GM12878 (cell line): ENCODE data around the gene C1orf210. TPM values are rescaled to one million over a fixed set of nuclear protein-coding genes. Genes with fewer than 3 reads are reported as not detected.

ENCODE experiments used
- ATAC-seq: fragments of 200-7000 bp; cut with Tn5 transposase; 3 replicates; pipeline ENCODE4 v1.9.1; 2020; ENCODE audit warnings: mild to moderate bottlenecking, moderate library complexity
- BruUV-seq: library from RNA; stranded (reverse); fragments of 400-500 nt; replicated peaks from 2 replicates; lab custom pipeline; 2021; lab: Mats Ljungman, UMichigan
- CTCF ChIA-PET: fragments of 300-600 bp; sonication (Branson Sonifier 250); formaldehyde crosslinking; extraction: SDS; loops from one replicate; lab custom pipeline; 2021; ENCODE audit warnings: inconsistent platforms; lab: Yijun Ruan, JAX
- POLR2A ChIA-PET: fragments of 350-600 bp; formaldehyde crosslinking; extraction: SDS; loops from one replicate; lab custom pipeline; 2021; ENCODE audit warnings: inconsistent platforms; lab: Charles Lee
- RAD21 ChIA-PET: fragments of 300-600 bp; sonication (Branson Sonifier 250); formaldehyde crosslinking; loops from one replicate; lab custom pipeline; 2023; ENCODE audit warnings: antibody characterized with exemption; ENCODE audit not compliant: unreplicated experiment; lab: Charles Lee
- SMC1A ChIA-PET: fragments of 300-600 bp; sonication (Branson Sonifier 250); formaldehyde crosslinking; loops from one replicate; lab custom pipeline; 2023; ENCODE audit not compliant: unreplicated experiment, uncharacterized antibody; lab: Charles Lee
- DNase-seq: peaks from one replicate; pipeline ENCODE4 v3.0.0-alpha.2; 2011; ENCODE audit warnings: low read depth, low spot score
- FAIRE-seq: peaks from 3 replicates; lab custom pipeline; 2011; peaks lifted over from hg19 to GRCh38; lab: Jason Lieb, UNC
- H2AFZ ChIP-seq: 2 replicates; pipeline ENCODE4 v1.6.0; 2011; ENCODE audit warnings: low read depth, low read length, control low read depth; ENCODE audit not compliant: control insufficient read depth
- H3K27ac ChIP-seq: 2 replicates; pipeline ENCODE4 v1.5.1; 2011; ENCODE audit warnings: control low read depth; ENCODE audit not compliant: control insufficient read depth, insufficient read depth
- H3K27me3 ChIP-seq, 2 experiments: replicated peaks in 1 of 2; 2 replicates each; pipeline versions ENCODE4 v1.6.0 to v1.6.1; 2011; ENCODE audit warnings: low read length in 1 of 2; ENCODE audit not compliant: control insufficient read depth in 2 of 2, insufficient read depth in 2 of 2
- H3K36me3 ChIP-seq, 2 experiments: 2 replicates each; pipeline ENCODE4 v1.5.1; 2011; ENCODE audit warnings: low read length in 1 of 2; ENCODE audit not compliant: control insufficient read depth in 2 of 2, insufficient read depth in 2 of 2
- H3K4me1 ChIP-seq: 2 replicates; pipeline ENCODE4 v1.6.1; 2011; ENCODE audit warnings: mild to moderate bottlenecking, low read length, moderate library complexity, mixed read lengths; ENCODE audit not compliant: control insufficient read depth, insufficient read depth
- H3K4me2 ChIP-seq: 2 replicates; pipeline ENCODE4 v1.6.0; 2011; ENCODE audit warnings: control low read depth; ENCODE audit not compliant: control insufficient read depth, insufficient read depth
- H3K4me3 ChIP-seq: fragments of 200-600 bp; sonication (generic); 2 replicates; pipeline ENCODE4 v1.5.1; 2016
- H3K79me2 ChIP-seq: 2 replicates; pipeline ENCODE4 v1.6.0; 2011; ENCODE audit warnings: low read length; ENCODE audit not compliant: control insufficient read depth, insufficient read depth
- H3K9ac ChIP-seq: 2 replicates; pipeline ENCODE4 v1.8.0; 2011; ENCODE audit warnings: low read length, control low read depth, mixed read lengths; ENCODE audit not compliant: control insufficient read depth, insufficient read depth
- H3K9me3 ChIP-seq: replicated peaks from 3 replicates; pipeline ENCODE4 v1.5.1; 2011; ENCODE audit warnings: mild to moderate bottlenecking, low read length; ENCODE audit not compliant: control insufficient read depth, insufficient read depth
- H4K20me1 ChIP-seq: 2 replicates; pipeline ENCODE4 v1.6.0; 2011; ENCODE audit not compliant: control insufficient read depth, insufficient read depth
- CBFB ChIP-seq: IDR thresholded peaks from 2 replicates; pipeline ENCODE4 v1.6.1; 2016; ENCODE audit warnings: antibody characterized with exemption, low read depth
- CBX3 ChIP-seq: fragments of 200-600 bp; sonication (generic); IDR thresholded peaks from 2 replicates; pipeline ENCODE4 v1.6.1; 2016; ENCODE audit warnings: low read depth, borderline replicate concordance
- CEBPZ ChIP-seq: fragments of 150-350 bp; IDR thresholded peaks from 2 replicates; pipeline ENCODE4 v1.6.1; 2016; ENCODE audit warnings: low read depth, low read length
- HSF1 ChIP-seq: fragments of 150-350 bp; IDR thresholded peaks from 2 replicates; pipeline ENCODE4 v1.6.1; 2014; ENCODE audit warnings: mild to moderate bottlenecking, low read depth, low read length
- POLR2AphosphoS5 ChIP-seq: IDR thresholded peaks from 2 replicates; pipeline ENCODE4 v1.6.1; 2011; ENCODE audit warnings: mild to moderate bottlenecking, low read length, inconsistent platforms
- RELB ChIP-seq: fragments of 450-650 bp; IDR thresholded peaks from 2 replicates; pipeline ENCODE4 v1.6.1; 2017; ENCODE audit warnings: low read depth, mild to moderate bottlenecking, moderate library complexity
- SIN3A ChIP-seq: IDR thresholded peaks from 2 replicates; pipeline ENCODE4 v1.6.1; 2012; ENCODE audit warnings: low read depth, low read length, improper control_type of control experiment
- SKIL ChIP-seq: fragments of 450-650 bp; IDR thresholded peaks from 2 replicates; pipeline ENCODE4 v1.6.1; 2017; ENCODE audit warnings: mild to moderate bottlenecking, low read depth, inconsistent platforms; ENCODE audit not compliant: poor library complexity, severe bottlenecking
- SMAD5 ChIP-seq: IDR thresholded peaks from 2 replicates; pipeline ENCODE4 v1.6.1; 2016; ENCODE audit warnings: antibody characterized with exemption, low read depth
- SREBF2 ChIP-seq: IDR thresholded peaks from 2 replicates; pipeline ENCODE4 v1.6.1; 2012; ENCODE audit warnings: mild to moderate bottlenecking, low read length
- SUZ12 ChIP-seq: fragments of 200-600 bp; sonication (generic); IDR thresholded peaks from one replicate; pipeline ENCODE4 v1.6.1; 2018; ENCODE audit warnings: antibody characterized with exemption, mild to moderate bottlenecking; ENCODE audit not compliant: unreplicated experiment
- WGBS: methylation state at CpG from one replicate; pipeline ENCODE4 v1.1.6; 2016; ENCODE audit warnings: low lambda C conversion rate; ENCODE audit not compliant: insufficient replicate concordance, insufficient coverage; ENCODE audit errors: missing lambda C conversion rate; 5-methylcytosine and 5-hydroxymethylcytosine counted together
- in situ Hi-C: fragments of 300-500 bp; cut with MboI; formaldehyde crosslinking; loops from 9 replicates; pipeline ENCODE4 v1.14.3; 2018; ENCODE audit warnings: mixed read lengths
- intact Hi-C: fragments of 100-400 bp; cut with micrococcal nuclease; formaldehyde crosslinking; loops from one replicate; pipeline ENCODE4 v1.14.2; 2022; ENCODE audit not compliant: unreplicated experiment
- polyA plus RNA-seq, 11 experiments: library from polyadenylated mRNA; depleted of rRNA in 4 of 11; unstranded in 6 of 11; stranded (reverse) in 5 of 11; fragments of >200 nt; fragmentation: Nextera tagmentation in 4 of 11; fragmentation: Illumina TruSeq in 1 of 11; extraction: Ambion mirVana in 4 of 11; extraction: Trizol in 1 of 11; gene quantifications; 1 replicate in 1 of 11; 2 replicates in 10 of 11; pipeline versions ENCODE4 v1.2.1 to v1.2.3, GENCODE V29; 2011 to 2016; ENCODE audit warnings: inconsistent platforms in 2 of 11, missing spikeins in 2 of 11, low read depth in 1 of 11
- total RNA-seq, 4 experiments: library from RNA; depleted of rRNA in 3 of 4; stranded (reverse); fragments of >200 nt in 3 of 4; fragmentation: Illumina TruSeq in 1 of 4; extraction: Trizol in 1 of 4; gene quantifications; 2 replicates each; pipeline versions ENCODE4 v1.2.1 to v1.2.3, GENCODE V29; 2013 to 2021

C1orf210 gene
- total and polyA plus RNA-seq, 10 of the 15 experiments (the other 5 are each of a cell fraction or from before 2014, with no cell fraction given) = 0.07 TPM; not detected in 9

- ATAC-seq = no peak
- intact Hi-C loops = loop anchor here (5.0 kb wide), 1 partner anchor 527 kb away; no protein-coding TSS in a partner anchor
- no peaks in the 10 kb centered on the region for H3K27me3 ChIP-seq
- TF ChIP-seq SREBF2 (no peak), POLR2AphosphoS5 (no peak), CBFB (no peak), CBX3 (no peak), RELB (no peak), SUZ12 (no peak), CEBPZ (no peak), SKIL (no peak), SIN3A (no peak), SMAD5 (no peak), HSF1 (no peak)
- no peak overlapping the region for H3K27ac ChIP-seq
- no peak overlapping the region for H3K4me2 ChIP-seq
- peaks cover 19% of the 10 kb centered on the region for H3K4me1 ChIP-seq
- no peak overlapping the region for H3K4me3 ChIP-seq
- no peaks in the 10 kb centered on the region for H4K20me1 ChIP-seq
- ChIA-PET POLR2A (interaction anchor here (0.5 to 0.7 kb wide), 2 partner anchors 132 to 873 kb away, joined by 5 to 7 read pairs; partner anchors contain the start of gene ELOVL1), CTCF (interaction anchor here (0.7 kb wide), 1 partner anchor 17 kb away, joined by 3 read pairs; no protein-coding TSS in a partner anchor), RAD21 (interaction anchor here (0.8 to 2.1 kb wide), 2 partner anchors 8 to 123 kb away, joined by 3 to 6 read pairs; no protein-coding TSS in a partner anchor), SMC1A (interaction anchor here (1.0 kb wide), 1 partner anchor 528 kb away, joined by 3 read pairs; no protein-coding TSS in a partner anchor)
- no peaks in the 10 kb centered on the region for H3K79me2 ChIP-seq
- no peak for FAIRE-seq
- H3K36me3 ChIP-seq = peaks cover 2 to 3% of the 10 kb centered on the region in 2 experiments; a peak in 2 of 4 replicates
- no peak for DNase-seq
- no peaks in the 10 kb centered on the region for H3K9me3 ChIP-seq
- in situ Hi-C loops = no loop called here
- H3K9ac ChIP-seq = no peak overlapping the region
- 76% methylated on average over 9 of the region's 9 CpGs for WGBS
- BruUV-seq = no TSS peak
- H2AFZ ChIP-seq = no peak overlapping the region
These were observed 49.8 kb downstream of the C1orf210 start for GRCh38 chr1:43235451-43236121.
